Epidermal melanocyte (primary cell): Measurements from ENCODE around the gene CACNA1D.
"Not testable (repeated sequence)": the region's sequence is repeated elsewhere in the genome, so short reads cannot be mapped to it uniquely, and the experiment has no call there.

ENCODE experiments used
- DNase-seq: peaks from one replicate; pipeline ENCODE4 v3.0.0; 2011; ENCODE audit warnings: low spot score; ENCODE audit not compliant: insufficient read length

The CACNA1D gene

DNA sequence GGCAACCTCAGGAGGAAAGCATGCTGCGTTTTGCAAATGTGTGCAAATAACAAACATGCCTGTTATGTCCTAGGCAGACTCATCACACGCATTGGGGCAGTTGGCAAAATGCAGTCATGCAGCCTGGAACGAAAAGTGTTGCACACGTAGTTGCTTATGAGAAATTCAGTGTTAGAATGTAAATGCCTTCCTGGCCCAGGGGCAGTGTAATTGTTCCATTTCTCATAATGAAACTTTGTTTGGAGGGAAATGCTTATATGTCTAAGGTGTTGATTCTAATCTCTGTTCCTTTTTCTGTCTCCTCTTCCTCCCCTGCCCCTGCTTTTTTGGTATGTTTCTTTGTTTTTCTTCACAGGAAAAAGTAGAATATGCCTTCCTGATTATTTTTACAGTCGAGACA lies 156.0 kb downstream of the CACNA1D start:
- no peak for DNase-seq

DNA sequence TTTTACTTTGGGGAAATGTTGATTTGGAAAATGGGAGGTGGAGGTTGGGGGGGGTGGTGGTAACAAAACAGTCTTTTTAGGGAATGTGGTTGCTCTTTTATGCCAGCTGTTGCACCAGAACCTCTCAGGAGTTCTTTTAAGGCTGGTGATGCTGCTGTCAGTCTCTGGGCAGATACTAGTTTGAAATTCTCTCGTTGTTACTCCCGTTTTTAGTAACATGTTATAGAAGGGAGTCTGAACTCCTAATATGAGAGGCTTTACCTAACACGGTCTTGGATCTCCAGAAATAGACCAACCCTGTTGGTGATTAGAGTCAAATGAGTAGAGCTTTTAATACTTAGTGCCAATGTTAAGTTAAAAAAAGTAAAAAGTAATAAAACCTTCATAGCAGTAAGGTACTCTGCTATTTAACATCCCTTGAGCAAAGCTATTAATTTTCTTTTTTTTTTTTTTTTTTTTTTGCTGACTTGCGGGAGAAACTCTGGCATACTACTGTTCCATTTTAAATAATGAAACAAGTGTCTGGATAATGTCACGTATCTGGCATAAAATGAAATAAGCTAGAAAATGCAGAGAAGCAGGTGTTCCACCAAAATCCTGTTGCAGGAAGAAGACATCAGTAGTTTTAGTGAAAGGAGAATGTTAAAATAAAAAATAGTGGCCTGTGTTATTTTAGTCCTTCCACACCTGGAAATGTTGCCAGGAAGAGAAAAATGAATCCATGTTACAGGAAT lies 156.7 kb downstream of the CACNA1D start:
- DNase-seq, result no peak

DNA sequence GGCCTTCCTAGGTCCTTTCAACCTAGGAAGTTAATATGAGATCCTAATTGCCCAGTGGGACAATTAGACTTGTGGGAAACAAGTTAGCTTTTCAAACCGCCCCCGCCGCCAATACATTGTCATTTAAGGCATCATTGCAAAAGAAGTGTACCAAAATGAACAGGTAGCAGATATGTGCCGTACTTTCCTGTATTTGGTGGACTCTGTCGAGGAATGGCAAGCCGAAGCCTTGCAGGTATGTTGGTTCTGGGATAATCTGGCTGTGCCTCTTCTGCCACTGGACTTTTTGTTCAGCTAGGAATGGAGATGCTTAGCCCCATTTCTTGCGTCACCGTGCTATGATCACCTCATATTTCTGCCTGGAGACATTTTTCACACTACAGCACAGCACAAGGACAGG lies 157.5 kb downstream of the CACNA1D start:
- DNase-seq, result no peak

DNA sequence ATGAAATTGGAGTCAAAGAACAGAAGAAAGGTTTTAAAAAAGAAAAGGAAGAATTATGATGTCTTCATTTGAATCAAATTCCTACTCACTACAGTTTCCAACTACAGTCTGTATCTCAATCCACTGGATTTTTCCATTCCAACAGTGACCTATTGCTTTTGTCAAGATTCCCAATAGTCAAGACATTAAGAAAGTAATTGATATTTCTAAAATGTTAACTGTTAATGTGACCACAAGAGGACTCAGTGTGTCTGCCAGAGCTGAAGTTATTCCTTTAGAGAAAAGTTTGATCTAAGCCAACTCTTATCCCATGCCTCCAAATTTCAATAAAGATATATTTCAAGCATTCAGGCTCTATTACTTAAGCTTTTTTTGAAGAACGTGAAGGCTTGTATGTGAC lies 163.2 kb downstream of the CACNA1D start:
- DNase-seq, result no peak

DNA sequence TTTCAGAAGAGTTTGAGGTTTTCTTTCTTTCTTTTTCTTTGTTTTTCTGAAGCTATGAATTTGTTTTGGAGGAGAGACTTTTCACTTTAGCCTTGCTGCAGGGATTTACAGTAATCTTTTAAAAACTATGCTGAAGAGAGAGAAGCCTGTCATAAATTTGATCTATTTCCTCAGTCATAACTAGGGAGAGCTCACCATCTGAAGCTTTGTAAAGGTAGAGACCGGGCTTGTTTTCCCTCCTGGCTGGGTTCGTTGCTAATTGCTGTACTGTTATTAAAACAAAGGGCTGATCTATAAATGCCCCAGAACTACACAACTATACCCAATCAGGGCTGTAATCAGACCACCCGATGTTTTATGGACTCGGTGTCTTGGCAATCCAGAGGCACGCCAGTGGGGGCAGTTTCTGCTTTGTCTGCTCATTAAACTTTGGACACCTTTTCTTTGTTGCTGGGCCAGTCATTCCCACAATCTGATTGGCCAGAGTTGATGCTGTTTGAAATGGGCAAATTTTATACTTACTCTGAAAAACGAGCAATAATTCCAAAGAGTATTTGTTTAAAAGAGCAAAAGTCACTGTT lies 164.3 kb downstream of the CACNA1D start:
- DNase-seq, result no peak

DNA sequence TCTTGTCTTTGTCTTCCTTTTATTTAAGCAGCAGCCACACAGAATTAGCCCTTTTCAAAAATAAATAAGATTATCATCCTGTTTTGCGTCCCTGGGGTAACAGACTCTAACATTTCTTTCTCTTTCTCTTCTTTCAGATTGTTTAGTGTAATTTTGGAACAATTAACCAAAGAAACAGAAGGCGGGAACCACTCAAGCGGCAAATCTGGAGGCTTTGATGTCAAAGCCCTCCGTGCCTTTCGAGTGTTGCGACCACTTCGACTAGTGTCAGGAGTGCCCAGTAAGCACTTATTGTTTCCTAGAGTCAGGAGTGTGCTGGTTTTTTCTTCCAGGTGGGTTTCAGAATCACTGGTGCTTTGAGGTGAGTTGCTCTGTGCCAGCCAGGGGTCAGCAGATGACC lies 165.6 kb downstream of the CACNA1D start:
- DNase-seq, result no peak

DNA sequence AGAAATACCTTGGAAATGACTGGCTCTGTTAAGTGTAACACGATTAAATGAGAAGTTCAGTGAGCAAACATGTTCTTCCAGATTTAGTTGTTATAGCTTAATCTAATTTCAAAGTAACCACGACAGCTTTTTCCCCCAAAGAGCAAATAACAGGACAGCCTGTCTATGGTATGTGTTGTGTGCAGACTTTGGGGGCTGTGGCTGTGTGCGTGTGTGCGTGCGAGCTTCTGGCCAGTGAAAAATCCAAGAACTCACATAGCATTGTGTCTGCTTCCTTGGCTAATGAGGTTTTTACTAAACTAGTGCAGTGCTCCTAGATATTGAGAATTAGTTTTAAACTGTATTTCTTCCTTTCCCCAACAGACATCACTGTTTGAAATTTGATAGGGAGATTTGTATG lies 167.1 kb downstream of the CACNA1D start:
- DNase-seq, result no peak

DNA sequence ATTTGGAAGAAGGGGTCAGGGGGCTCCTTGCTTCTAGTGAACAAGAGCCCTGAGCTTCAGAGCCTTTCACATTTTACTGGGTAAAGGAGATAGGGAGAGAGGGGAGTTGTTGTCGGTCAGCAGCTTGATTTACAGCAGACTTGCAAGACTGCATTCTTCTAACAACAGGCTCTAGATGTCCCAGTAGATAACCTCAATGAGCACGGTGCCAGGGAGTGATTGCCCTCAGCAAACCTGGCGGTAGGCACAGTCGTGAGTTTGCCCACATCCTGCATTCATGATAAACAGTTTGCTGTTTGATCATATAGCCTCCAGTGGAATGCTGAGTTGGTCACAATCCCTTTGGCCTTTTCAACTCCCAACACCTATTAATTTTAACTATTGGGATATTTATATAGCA lies 170.4 kb downstream of the CACNA1D start:
- not testable (repeated sequence) for DNase-seq

DNA sequence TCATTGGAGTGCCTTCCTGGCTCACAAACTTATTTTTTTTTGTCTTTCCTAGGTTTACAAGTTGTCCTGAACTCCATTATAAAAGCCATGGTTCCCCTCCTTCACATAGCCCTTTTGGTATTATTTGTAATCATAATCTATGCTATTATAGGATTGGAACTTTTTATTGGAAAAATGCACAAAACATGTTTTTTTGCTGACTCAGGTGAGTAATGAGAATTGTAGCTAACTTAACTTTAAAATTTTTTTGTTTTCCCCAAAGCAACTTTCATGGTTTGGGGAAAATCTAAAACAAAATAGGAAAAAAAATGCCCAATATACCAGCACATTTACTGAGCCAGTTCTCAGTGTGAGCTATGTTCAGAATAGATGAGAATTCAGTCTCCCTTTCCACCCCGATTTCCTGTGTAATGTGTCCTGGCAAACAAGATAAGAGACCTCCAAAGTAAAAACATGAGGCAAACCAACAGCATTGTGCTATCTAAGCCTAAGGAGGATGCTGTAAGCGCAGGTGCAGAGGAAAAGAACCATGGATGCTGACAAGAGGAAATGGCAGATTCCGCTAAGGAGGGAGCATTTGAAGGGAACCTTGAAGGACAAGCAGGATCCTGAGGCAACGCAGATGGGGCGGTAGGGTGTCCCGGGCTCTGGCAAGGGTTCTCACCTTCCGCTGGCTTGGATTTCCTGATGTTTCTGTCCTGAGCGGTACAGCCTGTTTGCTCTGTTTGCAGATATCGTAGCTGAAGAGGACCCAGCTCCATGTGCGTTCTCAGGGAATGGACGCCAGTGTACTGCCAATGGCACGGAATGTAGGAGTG lies 171.4 kb downstream of the CACNA1D start:
- no peak for DNase-seq

DNA sequence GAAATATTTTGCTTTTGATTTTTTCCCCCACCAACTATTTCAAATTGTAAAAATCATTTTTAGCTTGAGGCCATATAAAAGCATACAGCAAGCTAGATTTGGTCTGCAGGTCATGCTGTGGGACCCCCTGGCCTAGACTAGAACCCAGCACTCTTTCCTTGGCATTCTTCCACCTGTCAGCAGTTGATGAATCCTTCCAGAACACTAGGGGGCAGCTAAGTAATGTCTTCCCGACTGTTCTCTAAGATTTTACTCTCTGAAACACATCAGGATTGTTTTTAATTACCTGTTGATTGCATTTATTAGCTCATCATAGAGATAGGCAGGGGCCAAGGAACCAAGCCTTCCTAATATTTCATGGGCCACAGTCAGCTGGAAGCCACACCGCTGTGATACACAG lies 174.5 kb downstream of the CACNA1D start:
- no peak for DNase-seq

DNA sequence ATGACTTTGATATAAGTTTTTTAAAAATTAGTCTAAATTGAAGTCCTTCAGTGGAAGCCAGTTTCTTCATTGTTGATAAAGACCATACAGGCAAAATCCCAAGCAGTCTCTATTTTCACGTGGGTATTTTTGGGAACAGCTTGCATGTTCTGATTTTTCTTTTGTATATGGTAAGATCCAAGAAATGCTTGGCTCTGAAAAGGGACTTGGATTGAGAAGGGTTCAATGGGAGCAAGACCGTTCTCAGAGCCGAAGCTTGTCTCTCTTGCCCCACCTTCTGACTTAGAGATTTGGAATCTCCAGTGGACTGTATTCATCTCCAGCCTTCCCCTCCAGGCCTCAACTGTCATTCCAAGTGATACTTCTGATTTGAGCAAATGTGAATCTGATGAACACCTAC lies 176.3 kb downstream of the CACNA1D start:
- no peak for DNase-seq

DNA sequence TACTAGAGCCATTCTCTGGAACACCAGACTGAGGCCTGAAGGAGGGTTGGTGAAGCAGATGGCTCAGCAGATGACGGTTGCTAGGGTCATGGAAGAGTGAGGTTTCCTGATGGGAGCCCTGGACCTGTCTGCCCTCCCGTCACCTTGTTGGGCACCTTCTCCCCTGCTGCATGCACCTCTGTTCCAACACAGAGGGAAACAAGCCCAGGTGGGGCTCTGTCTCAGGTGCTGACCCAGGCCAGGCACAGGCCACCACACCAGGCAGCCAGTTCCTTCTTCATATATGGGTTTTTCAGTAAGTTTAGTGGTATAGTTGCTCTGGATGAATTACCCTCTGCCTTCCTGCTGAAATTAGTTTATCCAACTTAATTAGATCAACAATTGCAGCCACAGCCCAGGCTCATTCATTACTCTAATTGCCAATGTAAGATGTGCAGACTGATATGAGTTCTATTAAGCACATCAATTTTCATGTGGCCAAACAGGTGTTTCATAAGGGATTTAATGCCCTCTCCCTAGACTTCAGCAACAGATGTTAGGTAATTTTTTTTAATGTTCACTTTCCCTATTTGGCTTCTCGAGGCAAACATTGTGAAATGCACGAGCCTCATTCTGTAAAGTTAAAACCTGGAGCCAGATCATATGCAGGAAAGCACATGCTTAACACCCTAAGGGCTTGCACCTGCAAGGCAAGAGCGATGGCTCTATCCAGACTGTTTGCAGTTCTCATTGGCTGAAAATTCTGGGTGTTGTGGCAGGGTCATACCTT lies 177.0 kb downstream of the CACNA1D start:
- DNase-seq, result no peak

DNA sequence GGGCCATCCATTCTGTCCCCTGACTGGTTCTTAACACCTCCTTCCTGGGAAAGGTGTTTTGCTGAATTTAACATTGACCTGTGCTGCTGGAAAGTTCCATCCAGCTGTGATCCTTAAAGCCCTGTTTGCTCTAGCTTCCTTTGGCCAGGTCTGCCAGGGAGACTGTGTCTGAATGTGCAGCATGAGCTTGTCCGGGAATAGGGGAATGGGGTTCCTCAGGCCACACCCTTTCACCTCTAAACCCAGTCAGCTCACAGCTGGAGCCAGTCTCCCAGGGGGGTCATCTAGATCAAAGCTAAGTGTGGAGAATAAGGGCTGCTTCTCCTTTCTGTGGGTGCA lies 177.5 kb downstream of the CACNA1D start:
- no peak for DNase-seq

DNA sequence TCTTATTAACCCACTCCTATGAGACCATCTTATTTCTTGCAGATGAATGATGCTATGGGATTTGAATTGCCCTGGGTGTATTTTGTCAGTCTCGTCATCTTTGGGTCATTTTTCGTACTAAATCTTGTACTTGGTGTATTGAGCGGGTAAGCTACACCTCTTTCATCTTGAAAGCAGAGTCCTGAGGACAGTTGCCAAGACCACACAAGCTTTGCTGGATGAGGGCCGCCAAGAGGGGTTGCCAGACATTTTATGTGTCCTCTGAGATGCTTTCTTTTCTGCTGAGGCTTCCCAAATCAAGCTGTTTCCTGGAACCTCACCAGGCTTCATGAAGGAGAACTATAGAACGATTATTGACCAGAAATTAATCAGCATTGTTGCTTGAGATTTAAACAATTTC lies 178.6 kb downstream of the CACNA1D start:
- DNase-seq, result no peak

DNA sequence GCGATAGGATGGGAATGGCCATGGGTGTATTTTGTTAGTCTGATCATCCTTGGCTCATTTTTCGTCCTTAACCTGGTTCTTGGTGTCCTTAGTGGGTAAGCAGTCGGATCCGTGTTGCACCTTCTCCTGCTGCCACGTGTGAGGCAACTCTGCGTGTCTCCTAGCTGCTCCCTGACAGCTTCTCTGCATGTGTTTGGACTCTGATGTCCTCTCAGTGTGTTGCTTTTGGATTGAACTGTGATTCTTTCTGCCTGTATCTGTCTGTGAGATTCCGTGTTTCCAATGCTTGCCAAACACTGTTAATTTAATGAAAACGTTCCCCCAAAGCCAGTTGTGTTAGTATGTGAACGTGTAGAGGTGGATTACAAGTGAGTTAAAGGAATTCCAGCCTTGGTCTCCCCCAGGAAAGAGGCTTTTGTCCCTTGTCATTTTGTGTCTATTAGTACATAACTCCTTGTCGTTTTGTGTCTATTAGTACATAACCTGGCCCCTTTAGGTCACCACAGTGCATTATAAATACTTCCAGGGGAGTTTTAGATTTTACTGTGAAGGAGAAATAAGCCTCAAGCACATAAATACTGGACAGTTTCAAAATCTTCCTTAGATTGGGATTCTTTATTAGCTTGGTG lies 179.4 kb downstream of the CACNA1D start:
- DNase-seq, result no peak

DNA sequence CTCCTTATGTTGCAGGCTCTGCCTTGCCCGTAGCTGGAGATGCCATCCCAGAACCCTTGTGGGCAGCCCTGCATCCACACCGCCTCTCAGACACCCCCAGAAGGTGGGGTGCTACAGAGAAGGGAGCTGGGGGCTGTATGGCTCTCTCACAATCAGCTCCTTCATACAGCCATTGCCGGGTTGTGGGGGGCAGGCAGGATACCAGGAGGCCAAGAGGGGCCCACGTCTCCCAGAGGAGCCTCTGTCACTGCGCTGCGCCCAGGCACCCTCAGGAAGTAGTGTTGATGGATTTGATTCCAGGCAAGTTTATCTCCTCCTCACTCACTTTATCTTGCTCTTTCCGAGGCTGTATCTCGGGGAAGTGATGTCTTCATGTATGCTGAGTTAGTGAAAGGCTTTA lies 180.2 kb downstream of the CACNA1D start:
- no peak for DNase-seq

DNA sequence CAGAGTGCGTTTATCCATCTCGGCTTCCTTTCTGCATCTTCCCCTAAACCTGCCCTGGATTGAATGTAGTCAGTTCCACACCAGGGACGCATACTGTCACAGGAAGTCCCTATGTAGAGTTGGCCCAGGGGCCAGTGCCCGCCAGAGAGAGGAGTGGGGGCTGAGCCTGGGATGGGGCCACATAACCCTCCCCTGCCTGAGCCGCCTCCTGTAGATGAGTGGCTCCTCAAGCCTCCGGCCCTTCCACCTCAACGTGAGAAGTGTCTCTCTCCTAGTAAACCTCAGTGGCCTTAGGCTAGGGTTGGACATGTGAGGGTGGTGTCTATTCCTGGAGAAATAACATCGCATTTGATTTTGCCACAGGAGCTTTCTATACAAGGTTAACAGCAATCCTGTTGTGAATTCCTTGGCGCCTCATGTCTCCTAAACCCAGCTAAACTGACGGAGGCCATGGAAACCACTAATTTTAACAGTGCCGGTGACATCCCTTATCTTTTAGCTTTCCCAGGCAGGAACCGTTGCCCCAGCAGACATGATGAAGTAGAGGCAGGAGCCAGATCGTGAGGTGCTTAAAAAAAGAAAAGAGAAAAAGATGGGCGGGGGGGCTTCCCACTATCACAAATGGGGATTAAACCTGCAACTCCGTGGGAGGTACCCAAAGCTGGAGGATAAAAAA lies 180.7 kb downstream of the CACNA1D start:
- DNase-seq, result no peak

DNA sequence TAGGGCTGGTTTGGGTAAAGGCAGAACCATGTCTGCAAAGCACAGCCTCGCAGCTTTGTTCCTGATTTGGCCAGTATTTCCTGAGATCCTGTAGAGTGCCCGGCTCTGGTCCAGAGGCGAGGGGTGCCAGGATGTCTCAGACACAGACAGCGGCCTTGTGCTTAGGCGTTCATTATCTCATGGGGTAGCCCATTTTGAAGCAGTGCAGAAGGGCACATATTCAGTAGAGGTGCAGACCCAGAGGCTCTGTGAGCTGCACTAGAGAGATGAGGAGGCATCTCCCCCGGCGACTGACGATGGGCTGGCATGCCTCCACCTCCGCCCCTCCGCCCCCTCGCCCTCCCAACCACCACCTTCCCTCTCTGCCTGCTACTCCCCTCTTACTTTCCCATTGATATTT lies 181.5 kb downstream of the CACNA1D start:
- DNase-seq, result no peak

DNA sequence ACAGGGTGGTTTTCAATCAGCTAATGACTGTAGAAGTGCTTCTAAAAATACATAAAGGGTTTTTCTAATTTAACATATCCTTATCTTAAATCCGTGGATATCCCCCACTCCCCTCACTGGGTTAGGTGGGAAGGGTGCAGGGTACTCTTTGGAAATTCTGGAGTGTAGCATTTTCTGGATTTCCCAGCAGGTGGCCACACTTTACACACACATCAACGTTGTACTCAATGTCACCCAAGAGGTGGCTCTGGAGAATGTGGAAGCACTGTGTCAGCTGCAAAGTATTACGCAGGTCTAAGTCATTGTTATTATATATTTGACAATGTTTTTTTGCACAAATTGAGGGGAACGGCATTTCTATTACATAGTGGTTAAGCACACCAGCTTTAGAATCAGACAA lies 183.0 kb downstream of the CACNA1D start:
- DNase-seq, result no peak

DNA sequence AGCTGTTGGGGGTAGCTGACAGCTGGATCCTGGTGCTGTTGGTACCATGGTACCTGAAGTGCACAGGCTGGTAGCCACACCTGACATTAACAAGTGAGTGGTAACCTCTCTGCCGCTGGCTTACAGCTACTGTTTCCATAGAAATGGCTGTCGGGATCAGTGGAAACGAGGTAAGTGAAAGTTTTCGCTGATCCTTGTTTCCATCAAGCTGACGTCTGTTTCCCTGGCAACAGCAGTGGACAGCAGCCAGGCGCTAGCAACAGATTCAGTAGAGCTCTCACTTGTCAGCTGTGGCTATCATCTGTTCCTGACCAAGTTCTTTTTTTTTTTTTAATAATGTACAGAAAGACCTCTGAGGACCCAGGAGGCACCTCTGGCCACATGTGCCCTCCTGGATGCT lies 185.6 kb downstream of the CACNA1D start:
- no peak for DNase-seq

DNA sequence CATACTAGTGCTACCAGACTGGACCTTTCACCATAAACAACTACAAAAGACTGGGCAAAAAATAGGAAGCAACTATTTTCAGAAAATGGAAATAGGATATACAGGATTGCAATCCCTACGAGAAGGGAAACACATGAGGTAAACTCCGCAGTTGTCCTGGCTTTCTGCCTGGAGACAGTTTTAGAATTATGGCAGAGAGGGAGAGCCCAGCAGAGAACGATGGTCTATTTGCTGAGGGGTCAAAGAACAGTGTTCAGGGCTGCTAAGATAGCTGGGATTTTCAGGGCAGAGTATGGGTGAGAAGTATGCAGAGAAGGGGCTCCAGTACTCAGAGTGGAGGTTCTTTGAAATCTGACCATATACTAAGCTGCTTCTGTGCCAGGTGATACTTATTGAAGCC lies 188.4 kb downstream of the CACNA1D start:
- DNase-seq, result no peak
